Astrocyte of the spinal cord (primary cell): ENCODE data around the gene PROM1.

ENCODE experiments used
- DNase-seq: peaks from one replicate; pipeline ENCODE4 v3.0.0; 2011; ENCODE audit warnings: low read depth, low spot score
- H3K4me3 ChIP-seq: 2 replicates; pipeline ENCODE4 v1.5.1; 2011; ENCODE audit warnings: low read depth, mild to moderate bottlenecking, low read length, moderate library complexity
- in situ Hi-C: cut with HindIII; loops from 2 replicates; pipeline ENCODE4 v1.10.0; 2017; ENCODE audit warnings: low sequenced_read_pairs
- TF ChIP-seq, protein P1 (sequence below): IDR thresholded peaks from 2 replicates; pipeline ENCODE4 v1.5.1; 2012; ENCODE audit warnings: low read depth, mild to moderate bottlenecking, low read length, inconsistent platforms

Gene PROM1

DNA sequence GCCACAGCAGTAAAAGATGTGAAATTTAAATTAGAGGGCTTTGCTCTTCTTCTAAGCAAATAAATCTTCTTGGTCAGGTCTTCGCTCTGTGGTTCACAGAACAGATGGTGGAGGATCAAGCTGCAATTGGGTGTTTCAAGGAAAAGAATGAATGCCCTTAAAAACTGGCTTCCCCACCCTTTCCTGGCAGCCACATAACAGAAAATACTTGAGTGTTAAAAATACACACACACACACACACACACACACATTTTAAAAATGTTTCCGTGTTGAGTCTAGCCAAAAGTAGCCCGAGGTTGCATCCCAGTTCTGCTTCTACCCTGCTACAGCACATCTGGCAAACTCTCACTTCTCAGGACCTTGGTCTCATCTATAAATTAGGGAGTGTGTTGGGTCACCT, 64.2 kb downstream of the PROM1 start:
- TF ChIP-seq, protein P1, sequence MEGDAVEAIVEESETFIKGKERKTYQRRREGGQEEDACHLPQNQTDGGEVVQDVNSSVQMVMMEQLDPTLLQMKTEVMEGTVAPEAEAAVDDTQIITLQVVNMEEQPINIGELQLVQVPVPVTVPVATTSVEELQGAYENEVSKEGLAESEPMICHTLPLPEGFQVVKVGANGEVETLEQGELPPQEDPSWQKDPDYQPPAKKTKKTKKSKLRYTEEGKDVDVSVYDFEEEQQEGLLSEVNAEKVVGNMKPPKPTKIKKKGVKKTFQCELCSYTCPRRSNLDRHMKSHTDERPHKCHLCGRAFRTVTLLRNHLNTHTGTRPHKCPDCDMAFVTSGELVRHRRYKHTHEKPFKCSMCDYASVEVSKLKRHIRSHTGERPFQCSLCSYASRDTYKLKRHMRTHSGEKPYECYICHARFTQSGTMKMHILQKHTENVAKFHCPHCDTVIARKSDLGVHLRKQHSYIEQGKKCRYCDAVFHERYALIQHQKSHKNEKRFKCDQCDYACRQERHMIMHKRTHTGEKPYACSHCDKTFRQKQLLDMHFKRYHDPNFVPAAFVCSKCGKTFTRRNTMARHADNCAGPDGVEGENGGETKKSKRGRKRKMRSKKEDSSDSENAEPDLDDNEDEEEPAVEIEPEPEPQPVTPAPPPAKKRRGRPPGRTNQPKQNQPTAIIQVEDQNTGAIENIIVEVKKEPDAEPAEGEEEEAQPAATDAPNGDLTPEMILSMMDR, result no peak
- no peak for DNase-seq
- in situ Hi-C loops, result no loop called here
- H3K4me3 ChIP-seq, result no peak overlapping the region

DNA sequence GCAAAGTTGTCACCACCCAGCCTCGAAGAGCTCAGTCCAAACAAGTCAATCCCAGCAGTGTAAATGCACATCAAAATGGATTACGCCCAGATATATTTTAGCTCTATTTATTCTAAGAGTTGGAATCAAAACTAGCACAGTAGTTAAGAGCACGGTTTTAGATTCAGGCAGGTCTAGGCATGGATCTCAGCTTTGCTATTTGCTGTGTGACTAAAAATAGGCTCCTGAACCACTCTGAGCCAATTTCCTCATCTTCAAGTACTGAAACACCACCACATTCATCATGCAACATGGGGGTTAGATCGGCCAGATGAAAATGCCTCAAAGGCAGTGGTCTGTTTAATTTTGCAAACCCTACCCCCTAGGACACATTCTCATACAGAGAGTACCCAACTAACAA, 65.0 kb downstream of the PROM1 start:
- in situ Hi-C loops, result no loop called here
- DNase-seq, result no peak
- H3K4me3 ChIP-seq, result no peak overlapping the region
- TF ChIP-seq, protein P1, result no peak

DNA sequence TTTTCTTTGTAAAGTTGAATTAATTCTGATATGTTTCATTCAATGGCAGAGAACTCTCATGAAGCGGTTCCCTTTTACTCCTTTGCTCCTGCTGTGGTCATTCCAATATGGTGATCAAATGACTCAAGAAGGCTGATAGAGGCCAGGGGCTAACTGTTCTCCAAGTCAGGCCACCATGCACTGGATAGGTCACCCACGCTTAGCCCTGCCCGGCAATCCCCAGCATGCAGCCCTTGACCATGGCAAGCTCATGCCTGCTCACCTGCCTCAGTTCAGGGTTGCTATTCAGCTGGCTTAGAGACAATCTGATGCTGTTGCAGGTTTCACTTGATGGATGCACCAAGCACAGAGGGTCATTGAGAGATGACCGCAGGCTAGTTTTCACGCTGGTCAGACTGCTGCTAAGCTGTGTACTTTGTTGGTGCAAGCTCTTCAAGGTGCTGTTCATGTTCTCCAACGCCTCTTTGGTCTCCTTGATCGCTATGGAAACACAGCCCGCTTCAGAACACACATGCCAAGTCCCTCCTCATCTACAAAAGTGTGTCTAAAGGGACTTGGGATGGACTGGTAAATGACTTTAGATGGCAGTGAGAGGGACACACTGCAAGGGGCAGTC, 65.7 kb downstream of the PROM1 start:
- DNase-seq, result no peak
- H3K4me3 ChIP-seq, result no peak overlapping the region
- in situ Hi-C loops, result no loop called here
- TF ChIP-seq, protein P1, result no peak

DNA sequence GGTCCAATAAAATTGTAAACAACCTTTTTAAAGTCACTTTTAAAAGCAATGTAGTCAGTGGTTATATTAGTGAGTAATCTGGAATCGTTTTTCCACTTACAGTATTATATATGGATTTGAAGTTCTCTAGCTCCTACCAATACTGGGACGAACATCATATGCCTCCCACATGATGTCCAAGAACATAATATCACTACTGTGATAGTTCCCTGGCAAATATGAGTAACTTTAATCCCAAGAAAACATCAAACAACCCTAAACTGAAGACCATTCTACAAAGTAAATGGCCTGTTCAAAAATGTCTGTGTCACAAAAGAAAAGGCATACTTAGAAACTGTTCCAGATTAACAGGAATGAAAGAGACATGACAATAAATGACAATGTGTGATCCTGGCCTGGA, 67.3 kb downstream of the PROM1 start:
- TF ChIP-seq, protein P1, result no peak
- in situ Hi-C loops, result no loop called here
- no peak overlapping the region for H3K4me3 ChIP-seq
- DNase-seq, result no peak

DNA sequence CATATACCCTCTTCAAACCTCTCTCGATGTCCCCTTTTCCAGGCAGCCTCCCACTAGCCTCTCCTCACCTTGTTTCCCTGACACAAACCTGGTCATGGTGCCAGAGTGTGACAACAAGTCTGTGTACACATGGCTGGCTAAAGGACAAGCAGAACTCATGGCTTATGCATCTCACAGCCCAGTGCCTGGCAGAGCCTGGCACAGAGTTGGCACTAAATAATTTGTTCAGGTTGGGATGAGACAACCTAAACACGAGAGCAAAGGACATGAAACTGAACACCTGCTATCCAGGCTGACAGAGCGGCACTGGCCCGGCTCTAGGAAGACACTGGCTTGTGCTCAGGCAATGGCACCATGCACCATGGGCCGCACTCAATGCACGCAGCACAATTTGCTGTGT, 72.7 kb downstream of the PROM1 start:
- TF ChIP-seq, protein P1, result no peak
- no peak for DNase-seq
- in situ Hi-C loops, result no loop called here
- no peak overlapping the region for H3K4me3 ChIP-seq

DNA sequence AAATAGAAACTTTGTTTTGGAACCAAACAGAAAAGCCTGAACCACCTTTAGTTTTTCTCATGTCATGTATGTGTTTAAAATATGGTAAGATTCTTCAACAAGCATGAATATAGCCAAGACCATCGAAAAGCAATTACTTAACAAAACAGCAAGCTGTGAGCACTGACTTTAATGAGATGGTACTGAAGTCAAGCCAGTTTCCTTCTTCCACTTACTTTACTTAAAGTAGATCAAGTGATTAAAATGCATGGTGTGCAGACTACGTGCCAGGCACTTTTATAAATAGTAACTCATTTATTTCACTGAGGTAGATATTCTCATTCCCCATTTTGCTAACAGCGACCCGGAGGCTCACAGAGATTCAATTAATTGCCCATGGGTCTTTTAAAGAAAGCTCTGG, 74.7 kb downstream of the PROM1 start:
- TF ChIP-seq, protein P1, result no peak
- no peak overlapping the region for H3K4me3 ChIP-seq
- in situ Hi-C loops, result no loop called here
- no peak for DNase-seq
